ENCODE results near the gene SLC8A2. TPM values are rescaled to one million over a fixed set of nuclear protein-coding genes. Genes with fewer than 3 reads are reported as not detected.
"Not testable (repeated sequence)": the region's sequence is repeated elsewhere in the genome, so short reads cannot be mapped to it uniquely, and the experiment has no call there.

The SLC8A2 gene
- total RNA-seq, 1 donor from 2014 or later, result 0.39 TPM

- intact Hi-C loops (cut with micrococcal nuclease), result no loop called here
Measured at GRCh38 chr19:47487551-47488515, 16.1 kb upstream of the SLC8A2 start.

- intact Hi-C loops (cut with micrococcal nuclease), result no loop called here
Measured at GRCh38 chr19:47486900-47487299, 15.2 kb upstream of the SLC8A2 start.

GRCh38 chr19:47486220-47486619, 14.5 kb upstream of the SLC8A2 start:
- intact Hi-C loops (cut with micrococcal nuclease), result not testable (repeated sequence)

GRCh38 chr19:47485210-47485609, 13.5 kb upstream of the SLC8A2 start:
- intact Hi-C loops (cut with micrococcal nuclease), result loop anchor here (2.0 kb wide), 1 partner anchor 48 kb away; no protein-coding TSS in a partner anchor

GRCh38 chr19:47483800-47484690, 12.4 kb upstream of the SLC8A2 start, which contains the start of gene KPTN:
Gene KPTN (minus strand): TSS chr19:47484219. CDS start chr19:47484160, 59 bp downstream.
- intact Hi-C loops (cut with micrococcal nuclease), result loop anchor here (1.0 to 2.0 kb wide), 3 partner anchors 31 to 214 kb away; partner anchors contain the start of gene NAPA

GRCh38 chr19:47483200-47483599, 11.5 kb upstream of the SLC8A2 start:
- intact Hi-C loops (cut with micrococcal nuclease), result no loop called here

GRCh38 chr19:47481460-47482052, 9.9 kb upstream of the SLC8A2 start:
- intact Hi-C loops (cut with micrococcal nuclease), result no loop called here

GRCh38 chr19:47480658-47481057, 9.0 kb upstream of the SLC8A2 start:
- intact Hi-C loops (cut with micrococcal nuclease), result no loop called here

- intact Hi-C loops (cut with micrococcal nuclease), result no loop called here
Measured at GRCh38 chr19:47479701-47480503, 8.2 kb upstream of the SLC8A2 start.

GRCh38 chr19:47476438-47476972, 4.8 kb upstream of the SLC8A2 start:
- intact Hi-C loops (cut with micrococcal nuclease), result no loop called here

GRCh38 chr19:47475465-47475864, 3.8 kb upstream of the SLC8A2 start:
- intact Hi-C loops (cut with micrococcal nuclease), result no loop called here

- intact Hi-C loops (cut with micrococcal nuclease), result loop anchor here (2.0 kb wide), 1 partner anchor 29 kb away; no protein-coding TSS in a partner anchor
Measured at GRCh38 chr19:47473336-47473735, 1.6 kb upstream of the SLC8A2 start.

GRCh38 chr19:47471381-47471732, 336 bp downstream of the SLC8A2 start:
- intact Hi-C loops (cut with micrococcal nuclease), result no loop called here

GRCh38 chr19:47470447-47471195, 1.1 kb downstream of the SLC8A2 start:
- intact Hi-C loops (cut with micrococcal nuclease), result no loop called here

- intact Hi-C loops (cut with micrococcal nuclease), result no loop called here
Measured at GRCh38 chr19:47469719-47470118, 2.0 kb downstream of the SLC8A2 start.

GRCh38 chr19:47469363-47469700, 2.4 kb downstream of the SLC8A2 start:
- intact Hi-C loops (cut with micrococcal nuclease), result no loop called here

- intact Hi-C loops (cut with micrococcal nuclease), result no loop called here
Measured at GRCh38 chr19:47467914-47468313, 3.8 kb downstream of the SLC8A2 start.

GRCh38 chr19:47465957-47466356, 5.7 kb downstream of the SLC8A2 start:
- intact Hi-C loops (cut with micrococcal nuclease), result no loop called here

- intact Hi-C loops (cut with micrococcal nuclease), result no loop called here
Measured at GRCh38 chr19:47464675-47465419, 6.8 kb downstream of the SLC8A2 start.

Data from T-helper 2 cell treated with Interferon-gamma antibody and Interleukin-4, amounts not matched to agents 100 ng/mL and 5 ng/mL, for 36 hours (primary cell).